Mucosa of descending colon (tissue), 3 donors: Measurements from ENCODE around the gene CTDSP1. TPM values are rescaled to one million over a fixed set of nuclear protein-coding genes. Genes with fewer than 3 reads are reported as not detected.

Source experiments
- ATAC-seq: fragments of 200-7000 bp; cut with Tn5 transposase; one replicate; pipeline ENCODE4 v1.9.1; 2020; ENCODE audit warnings: mild to moderate bottlenecking, moderate library complexity
- DNase-seq, 3 donors: peaks; one replicate each; pipeline ENCODE4 v3.0.0-alpha.2; 2020
- H3K36me3 ChIP-seq: fragments of 200-600 bp; one replicate; pipeline ENCODE4 v1.8.0; 2021; ENCODE audit warnings: low read depth, mild to moderate bottlenecking
- H3K4me1 ChIP-seq: fragments of 200-600 bp; one replicate; pipeline ENCODE4 v1.8.0; 2021; ENCODE audit warnings: low read depth, mild to moderate bottlenecking
- H3K4me3 ChIP-seq: fragments of 200-600 bp; one replicate; pipeline ENCODE4 v1.8.0; 2021; ENCODE audit warnings: mild to moderate bottlenecking
- H3K9me3 ChIP-seq: fragments of 200-600 bp; one replicate; pipeline ENCODE4 v1.8.0; 2021; ENCODE audit warnings: mild to moderate bottlenecking
- CTCF ChIP-seq: fragments of 200-600 bp; IDR thresholded peaks from one replicate; pipeline ENCODE4 v1.8.0; 2022; ENCODE audit warnings: antibody characterized with exemption, mild to moderate bottlenecking
- intact Hi-C, 2 donors: fragments of 100-400 bp; cut with DNase I in 1 of 2; cut with micrococcal nuclease in 1 of 2; formaldehyde crosslinking; loops; one replicate each; pipeline versions ENCODE4 v1.11.0 to v1.11.1; 2022; cut with DNase I, micrococcal nuclease
- microRNA-seq: library from miRNA; unstranded; fragments of <30 nt; microRNA quantifications from one replicate; pipeline ENCODE4, GENCODE V29; 2019
- total RNA-seq, 3 donors: library from RNA; stranded (reverse); fragmentation: NEBNext Ultra II Directional in 2 of 3; extraction: Animal tissue kit (Norgen Biotek cat#: 25700) in 2 of 3; gene quantifications; one replicate each; pipeline versions ENCODE4 v1.2.1 to v1.2.4, GENCODE V29; 2021 to 2023
- donor health status: DM: no; HTN: no; CAD: no; lungs with moderate emphysema.
- donor health status: DM: no; HTN: no; CAD: no.
- donor health status: DM: no; HTN: yes; CAD: no.

The CTDSP1 gene
- total RNA-seq, 3 donors from 2014 or later: 142 to 221 (median 165) TPM

GRCh38 chr2:218445602-218446001 lies 45.9 kb downstream of the CTDSP1 start:
- TF ChIP-seq CTCF: no peak
- peaks cover 23% of the 10 kb centered on the region for H3K4me1 ChIP-seq
- ATAC-seq: peak; percentile 1
- H3K9me3 ChIP-seq: no peaks in the 10 kb centered on the region
- H3K36me3 ChIP-seq: no peaks in the 10 kb centered on the region
- DNase-seq: no peak
- H3K4me3 ChIP-seq: no peak overlapping the region
- intact Hi-C loops: no loop called here

GRCh38 chr2:218446547-218446946 lies 46.9 kb downstream of the CTDSP1 start:
- ATAC-seq (no peak), DNase-seq (no peak)
- intact Hi-C loops: no loop called here
- Histone ChIP-seq H3K4me3 (no peak overlapping the region), H3K36me3 (no peaks in the 10 kb centered on the region), H3K4me1 (peaks cover 23% of the 10 kb centered on the region), H3K9me3 (no peaks in the 10 kb centered on the region)
- TF ChIP-seq CTCF: no peak

- ATAC-seq (no peak), DNase-seq (no peak)
- Histone ChIP-seq H3K9me3 (no peaks in the 10 kb centered on the region), H3K4me3 (no peak overlapping the region), H3K36me3 (no peaks in the 10 kb centered on the region), H3K4me1 (peaks cover 23% of the 10 kb centered on the region)
- TF ChIP-seq CTCF: no peak
- intact Hi-C loops: no loop called here
Observed at GRCh38 chr2:218447072-218447471, 47.4 kb downstream of the CTDSP1 start.

- ATAC-seq (peak; percentile 79), DNase-seq (peak in 1 of 3 donors; percentile 53)
- intact Hi-C loops: no loop called here
- H3K4me3 ChIP-seq: no peak overlapping the region
- H3K4me1 ChIP-seq: peaks cover 23% of the 10 kb centered on the region
- H3K9me3 ChIP-seq: no peaks in the 10 kb centered on the region
- H3K36me3 ChIP-seq: no peaks in the 10 kb centered on the region
- TF ChIP-seq CTCF: no peak
Observed at GRCh38 chr2:218448934-218449333, 49.3 kb downstream of the CTDSP1 start.

GRCh38 chr2:218452079-218452478 lies 52.4 kb downstream of the CTDSP1 start:
- no peaks in the 10 kb centered on the region for H3K9me3 ChIP-seq
- intact Hi-C loops: no loop called here
- no peaks in the 10 kb centered on the region for H3K36me3 ChIP-seq
- TF ChIP-seq CTCF: no peak
- DNase-seq (no peak), ATAC-seq (no peak)
- H3K4me1 ChIP-seq: peaks cover 9% of the 10 kb centered on the region
- no peak overlapping the region for H3K4me3 ChIP-seq

Small RNA genes lying within 50 kb of the gene (microRNA-seq; reads per million reads assigned to microRNA genes)
- 39,111 reads per million, percentile 98 among the genes with 10 or more reads in this experiment for gene MIR26B

Other genes with a start within 250 kb of the CTDSP1 start
- under 1 TPM in 2 of 3 donors, not detected in 1; 0.13 to 0.27 TPM for gene CXCR1, start 232.9 kb upstream of the CTDSP1 start, total RNA-seq
- 100 to 1,000 TPM; 262 to 322 (median 313) TPM for gene ARPC2, start 182.7 kb upstream of the CTDSP1 start, total RNA-seq
- gene GPBAR1, start 138.9 kb upstream of the CTDSP1 start, total RNA-seq: 1 to 10 TPM in 2 of 3 donors, under 1 TPM in 1; 0.64 to 3.7 (median 3.3) TPM
- 10 to 100 TPM; 80.2 to 97.0 (median 94.1) TPM for gene AAMP, start 129.7 kb upstream of the CTDSP1 start, total RNA-seq
- gene PNKD, start 129.3 kb upstream of the CTDSP1 start, total RNA-seq: 100 to 1,000 TPM in 1 of 3 donors, 10 to 100 TPM in 2; 77.1 to 101 (median 92.1) TPM
- 100 to 1,000 TPM; 201 to 464 (median 319) TPM for gene TMBIM1, start 107.4 kb upstream of the CTDSP1 start, total RNA-seq
- not detected for gene CATIP, start 43.0 kb upstream of the CTDSP1 start, total RNA-seq
- 1 to 10 TPM; 1.2 to 7.8 (median 5.3) TPM for gene SLC11A1, start 17.6 kb upstream of the CTDSP1 start, total RNA-seq
- gene VIL1, start 19.3 kb downstream of the CTDSP1 start, total RNA-seq: 100 to 1,000 TPM; 194 to 550 (median 341) TPM
- 10 to 100 TPM; 11.5 to 14.3 (median 11.6) TPM for gene USP37, start 168.5 kb downstream of the CTDSP1 start, total RNA-seq
- 10 to 100 TPM; 31.0 to 41.8 (median 37.8) TPM for gene CNOT9, start 169.0 kb downstream of the CTDSP1 start, total RNA-seq
- 10 to 100 TPM in 1 of 3 donors, 1 to 10 TPM in 2; 1.2 to 41.2 (median 2.2) TPM for gene PLCD4, start 208.0 kb downstream of the CTDSP1 start, total RNA-seq